H9 (cell line): Measurements from ENCODE around the gene JADE2. TPM values are rescaled to one million over a fixed set of nuclear protein-coding genes. Genes with fewer than 3 reads are reported as not detected.

ENCODE experiments used
- DNase-seq: peaks from one replicate; pipeline ENCODE4 v3.0.0-alpha.2; 2017
- H2AFZ ChIP-seq: one replicate; pipeline ENCODE4 v1.6.1; 2013; ENCODE audit warnings: mild to moderate bottlenecking, low read length, control low read depth, moderate library complexity
- H2AK5ac ChIP-seq: 2 replicates; pipeline ENCODE4 v1.6.1; 2013; ENCODE audit warnings: low read length, control low read depth, mixed read lengths; ENCODE audit not compliant: insufficient read length
- H2BK120ac ChIP-seq: one replicate; pipeline ENCODE4 v1.6.1; 2013; ENCODE audit warnings: low read depth, mild to moderate bottlenecking, low read length, control low read depth, inconsistent platforms; ENCODE audit not compliant: poor library complexity, severe bottlenecking
- H2BK12ac ChIP-seq: 2 replicates; pipeline ENCODE4 v1.6.1; 2013; ENCODE audit warnings: low read length, control low read depth, mixed read lengths, low read depth; ENCODE audit not compliant: insufficient read length
- H2BK15ac ChIP-seq: 2 replicates; pipeline ENCODE4 v1.6.1; 2013; ENCODE audit warnings: low read depth, low read length, control low read depth
- H2BK20ac ChIP-seq: one replicate; pipeline ENCODE4 v1.6.1; 2013; ENCODE audit warnings: low read depth, mild to moderate bottlenecking, low read length, control low read depth, inconsistent platforms; ENCODE audit not compliant: poor library complexity, severe bottlenecking
- H2BK5ac ChIP-seq: 2 replicates; pipeline ENCODE4 v1.6.1; 2013; ENCODE audit warnings: low read length, control low read depth, mixed read lengths; ENCODE audit not compliant: insufficient read length
- H3K14ac ChIP-seq: 2 replicates; pipeline ENCODE4 v1.6.1; 2013; ENCODE audit warnings: low read length, control low read depth; ENCODE audit not compliant: insufficient read depth
- H3K18ac ChIP-seq: 2 replicates; pipeline ENCODE4 v1.6.1; 2013; ENCODE audit warnings: low read depth, mild to moderate bottlenecking, mixed read lengths, low read length, control low read depth; ENCODE audit not compliant: insufficient read length
- H3K23ac ChIP-seq: 2 replicates; pipeline ENCODE4 v1.6.1; 2013; ENCODE audit warnings: low read length, control low read depth, mixed read lengths, low read depth; ENCODE audit not compliant: insufficient read length
- H3K23me2 ChIP-seq: 2 replicates; pipeline ENCODE4 v1.6.1; 2013; ENCODE audit warnings: low read depth, mild to moderate bottlenecking, mixed read lengths, low read length, control low read depth; ENCODE audit not compliant: insufficient read length, poor library complexity, severe bottlenecking
- H3K27ac ChIP-seq: 2 replicates; pipeline ENCODE4 v1.5.1; 2013; ENCODE audit warnings: low read length, control low read depth, mixed read lengths, low read depth; ENCODE audit not compliant: insufficient read length
- H3K27me3 ChIP-seq: 2 replicates; pipeline ENCODE4 v1.6.1; 2013; ENCODE audit warnings: low read length, control low read depth, inconsistent platforms; ENCODE audit not compliant: insufficient read depth
- H3K4ac ChIP-seq: 2 replicates; pipeline ENCODE4 v1.6.1; 2013; ENCODE audit warnings: low read depth, mild to moderate bottlenecking, control low read depth, inconsistent platforms, low read length, moderate library complexity
- H3K4me1 ChIP-seq: 2 replicates; pipeline ENCODE4 v1.6.1; 2013; ENCODE audit warnings: low read length, control low read depth, inconsistent platforms; ENCODE audit not compliant: insufficient read depth
- H3K4me2 ChIP-seq: 2 replicates; pipeline ENCODE4 v1.6.1; 2013; ENCODE audit warnings: low read length, control low read depth, mixed read lengths; ENCODE audit not compliant: insufficient read length, insufficient read depth
- H3K56ac ChIP-seq: 2 replicates; pipeline ENCODE4 v1.6.1; 2013; ENCODE audit warnings: low read depth, mild to moderate bottlenecking, mixed read lengths, low read length, control low read depth; ENCODE audit not compliant: insufficient read length
- H3K79me1 ChIP-seq: 2 replicates; pipeline ENCODE4 v1.6.1; 2013; ENCODE audit warnings: low read depth, mild to moderate bottlenecking, moderate library complexity, low read length, control low read depth, inconsistent platforms; ENCODE audit not compliant: insufficient read depth, poor library complexity, severe bottlenecking
- H3K79me2 ChIP-seq: 2 replicates; pipeline ENCODE4 v1.6.1; 2013; ENCODE audit warnings: low read length, control low read depth, inconsistent platforms; ENCODE audit not compliant: insufficient read depth
- H3K9ac ChIP-seq: 2 replicates; pipeline ENCODE4 v1.6.1; 2013; ENCODE audit warnings: low read length, control low read depth, mixed read lengths; ENCODE audit not compliant: insufficient read length; ENCODE audit errors: extremely low read depth
- H3K9me3 ChIP-seq: one replicate; pipeline ENCODE4 v1.6.1; 2013; ENCODE audit warnings: low read depth, low read length, inconsistent platforms; ENCODE audit not compliant: control insufficient read depth
- H3T11ph ChIP-seq: one replicate; pipeline ENCODE4 v1.6.1; 2013; ENCODE audit warnings: mild to moderate bottlenecking, low read length, control low read depth, inconsistent platforms
- H4K20me1 ChIP-seq: one replicate; pipeline ENCODE4 v1.6.1; 2013; ENCODE audit not compliant: control insufficient read depth, insufficient read length, insufficient read depth
- H4K5ac ChIP-seq: 2 replicates; pipeline ENCODE4 v1.6.1; 2013; ENCODE audit warnings: low read depth, mild to moderate bottlenecking, mixed read lengths, low read length, control low read depth; ENCODE audit not compliant: insufficient read length
- H4K8ac ChIP-seq: replicated peaks from 2 replicates; pipeline ENCODE4 v1.6.1; 2013; ENCODE audit warnings: low read length, control low read depth, mixed read lengths, low read depth; ENCODE audit not compliant: insufficient read length
- H4K91ac ChIP-seq: 2 replicates; pipeline ENCODE4 v1.6.1; 2013; ENCODE audit warnings: low read depth, mild to moderate bottlenecking, moderate library complexity, mixed read lengths, low read length, control low read depth; ENCODE audit not compliant: insufficient read length
- H3K27ac Mint-ChIP-seq, 3 experiments: 2 replicates in 2 of 3; 3 replicates in 1 of 3; pipeline ENCODE4 v1.8.0; 2020 to 2021; ENCODE audit warnings: mixed read lengths in 3 of 3, mild to moderate bottlenecking in 1 of 3, moderate library complexity in 1 of 3
- H3K27me3 Mint-ChIP-seq: 2 replicates; pipeline ENCODE4 v1.8.0; 2021; ENCODE audit warnings: low read depth, mild to moderate bottlenecking, moderate library complexity, mixed read lengths
- H3K36me3 Mint-ChIP-seq, 3 experiments: 2 replicates in 2 of 3; 3 replicates in 1 of 3; pipeline ENCODE4 v1.8.0; 2020 to 2021; ENCODE audit warnings: low read depth in 3 of 3, mixed read lengths in 3 of 3; ENCODE audit not compliant: insufficient read depth in 1 of 3
- H3K4me1 Mint-ChIP-seq, 2 experiments: 2 replicates each; pipeline ENCODE4 v1.8.0; 2020; ENCODE audit warnings: mixed read lengths in 2 of 2
- H3K4me3 Mint-ChIP-seq, 2 experiments: 2 replicates in 1 of 2; 3 replicates in 1 of 2; pipeline ENCODE4 v1.8.0; 2020 to 2021; ENCODE audit warnings: mild to moderate bottlenecking in 2 of 2, mixed read lengths in 2 of 2, moderate library complexity in 1 of 2
- H3K9me3 Mint-ChIP-seq, 2 experiments: 2 replicates in 1 of 2; 3 replicates in 1 of 2; pipeline ENCODE4 v1.8.0; 2020; ENCODE audit warnings: mild to moderate bottlenecking in 2 of 2, mixed read lengths in 2 of 2, moderate library complexity in 1 of 2
- CTCF ChIP-seq: fragments of 200-600 bp; sonication (generic); conservative IDR thresholded peaks from 3 replicates; pipeline ENCODE4 v1.8.0; 2021; ENCODE audit warnings: antibody characterized with exemption, mild to moderate bottlenecking
- WGBS: extraction: QIAGEN DNeasy Blood & Tissue Kit; methylation state at CpG from one replicate; pipeline ENCODE4 v1.1.7; 2013; ENCODE audit warnings: missing lambda C conversion rate, low lambda C conversion rate, mixed read lengths; ENCODE audit not compliant: insufficient read length; ENCODE audit errors: extremely low coverage; 5-methylcytosine and 5-hydroxymethylcytosine counted together
- total RNA-seq: library from RNA; stranded (reverse); gene quantifications from 2 replicates; pipeline ENCODE4 v1.2.1, GENCODE V29; 2021

Gene JADE2
- total RNA-seq, 1 experiment from 2014 or later, result 99.7 TPM

- H3K79me2 ChIP-seq, result peaks cover 38% of the 10 kb centered on the region; the same call in 1 of the 2 replicates
- Mint-ChIP-seq H3K9me3 (no peaks in the 10 kb centered on the region; a peak in 1 of 5 replicates), H3K4me1 (peaks cover 51 to 52% of the 10 kb centered on the region in 2 experiments), H3K4me3 (peak overlapping the region; percentile 97 to 99), H3K36me3 (peaks cover 0 to 7% (median 0%) of the 10 kb centered on the region in 3 experiments; a peak in 3 of 7 replicates), H3K27ac (peak overlapping the region; percentile 12 to 83 (median 53); a peak in 5 of 7 replicates), H3K27me3 (no peaks in the 10 kb centered on the region)
- H2BK15ac ChIP-seq, result no peak overlapping the region
- no peak overlapping the region for H2BK12ac ChIP-seq
- no peaks in the 10 kb centered on the region for H4K20me1 ChIP-seq
- H3K56ac ChIP-seq, result no peak overlapping the region
- H2BK20ac ChIP-seq, result no peak overlapping the region
- H2AK5ac ChIP-seq, result no peak overlapping the region
- no peak overlapping the region for H3T11ph ChIP-seq
- no peak overlapping the region for H4K8ac ChIP-seq
- H2BK120ac ChIP-seq, result no peak overlapping the region
- H3K23me2 ChIP-seq, result peaks cover 18% of the 10 kb centered on the region
- H3K27me3 ChIP-seq, result no peaks in the 10 kb centered on the region
- H4K91ac ChIP-seq, result no peak overlapping the region
- TF ChIP-seq CTCF, result no peak
- no peak overlapping the region for H3K27ac ChIP-seq
- no peak for DNase-seq
- H3K14ac ChIP-seq, result no peak overlapping the region
- H3K4me2 ChIP-seq, result peak overlapping the region; percentile 81
- no peak overlapping the region for H2BK5ac ChIP-seq
- no peak overlapping the region for H2AFZ ChIP-seq
- no peak overlapping the region for H3K18ac ChIP-seq
- H3K79me1 ChIP-seq, result peaks cover 7% of the 10 kb centered on the region
- no peak overlapping the region for H3K9ac ChIP-seq
- no peak overlapping the region for H3K4ac ChIP-seq
- H4K5ac ChIP-seq, result no peak overlapping the region
- H3K4me1 ChIP-seq, result peaks cover 6% of the 10 kb centered on the region
- no peaks in the 10 kb centered on the region for H3K9me3 ChIP-seq
- H3K23ac ChIP-seq, result no peak overlapping the region
- WGBS, result no CpG with 5 or more reads among the region's 4 CpGs
Measured at GRCh38 chr5:134528556-134528955, 3.1 kb downstream of the JADE2 start.
